ENCODE measurements around the gene SMARCA4.

DNA sequence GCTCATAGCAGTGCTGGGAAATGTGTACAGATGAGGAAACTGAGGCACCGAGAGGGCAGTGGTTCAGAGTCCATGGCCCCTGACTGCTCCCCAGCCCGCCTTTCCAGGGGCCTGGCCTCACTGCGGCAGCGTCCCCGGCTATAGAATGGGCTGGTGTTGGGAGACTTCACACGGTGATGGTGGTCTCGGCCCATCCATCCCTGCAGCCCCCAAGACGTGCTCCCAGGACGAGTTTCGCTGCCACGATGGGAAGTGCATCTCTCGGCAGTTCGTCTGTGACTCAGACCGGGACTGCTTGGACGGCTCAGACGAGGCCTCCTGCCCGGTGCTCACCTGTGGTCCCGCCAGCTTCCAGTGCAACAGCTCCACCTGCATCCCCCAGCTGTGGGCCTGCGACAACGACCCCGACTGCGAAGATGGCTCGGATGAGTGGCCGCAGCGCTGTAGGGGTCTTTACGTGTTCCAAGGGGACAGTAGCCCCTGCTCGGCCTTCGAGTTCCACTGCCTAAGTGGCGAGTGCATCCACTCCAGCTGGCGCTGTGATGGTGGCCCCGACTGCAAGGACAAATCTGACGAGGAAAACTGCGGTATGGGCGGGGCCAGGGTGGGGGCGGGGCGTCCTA, 144.3 kb downstream of the SMARCA4 start:
- TF ChIP-seq GATA2 (IDR thresholded peaks at IDR 0.05; ENCODE audit: low read depth, low read length) (no peak), GATA3 (IDR thresholded peaks at IDR 0.05; ENCODE audit: low read depth, low read length) (no peak)

Measured in SH-SY5Y (cell line).